GM23338 (cell line): ENCODE results near the gene ZCCHC8. TPM values are rescaled to one million over a fixed set of nuclear protein-coding genes. Genes with fewer than 3 reads are reported as not detected.

Source experiments
- ATAC-seq: fragments of 200-7000 bp; cut with Tn5 transposase; 3 replicates; pipeline ENCODE4 v1.9.1; 2020
- DNase-seq: peaks from one replicate; pipeline ENCODE4 v3.0.0-alpha.2; 2015; ENCODE audit warnings: low spot score
- H2AFZ ChIP-seq: fragments of 200-600 bp; sonication (generic); 2 replicates; pipeline ENCODE4 v1.8.0; 2016; ENCODE audit warnings: antibody characterized with exemption, mild to moderate bottlenecking, moderate library complexity
- H3F3A ChIP-seq: fragments of 200-600 bp; sonication (generic); replicated peaks from 2 replicates; pipeline ENCODE4 v1.8.0; 2017; ENCODE audit warnings: antibody characterized with exemption, mixed run types, low read depth
- H3K27ac ChIP-seq: fragments of 200-600 bp; sonication (generic); 2 replicates; pipeline ENCODE4 v1.6.1; 2016; ENCODE audit warnings: low read depth
- H3K27me3 ChIP-seq: fragments of 200-600 bp; sonication (generic); 2 replicates; pipeline ENCODE4 v1.8.0; 2016; ENCODE audit warnings: mild to moderate bottlenecking, mixed run types, moderate library complexity; ENCODE audit not compliant: insufficient read depth
- H3K36me3 ChIP-seq: fragments of 200-600 bp; sonication (generic); 2 replicates; pipeline ENCODE4 v1.8.0; 2016; ENCODE audit warnings: mild to moderate bottlenecking; ENCODE audit not compliant: insufficient read depth
- H3K4me1 ChIP-seq: fragments of 200-600 bp; sonication (generic); 2 replicates; pipeline ENCODE4 v1.8.0; 2016; ENCODE audit warnings: mild to moderate bottlenecking, moderate library complexity; ENCODE audit not compliant: insufficient read depth
- H3K4me2 ChIP-seq: fragments of 200-600 bp; sonication (generic); 2 replicates; pipeline ENCODE4 v1.7.1; 2017; ENCODE audit warnings: mixed run types
- H3K4me3 ChIP-seq: fragments of 200-600 bp; sonication (generic); 2 replicates; pipeline ENCODE4 v1.6.1; 2016; ENCODE audit warnings: mixed run types
- H3K79me2 ChIP-seq: fragments of 200-600 bp; sonication (generic); replicated peaks from 2 replicates; pipeline ENCODE4 v1.8.0; 2017; ENCODE audit warnings: mild to moderate bottlenecking; ENCODE audit not compliant: insufficient read depth
- H3K9me2 ChIP-seq: fragments of 200-600 bp; sonication (generic); 2 replicates; pipeline ENCODE4 v1.8.0; 2017; ENCODE audit not compliant: insufficient read depth
- H4K20me1 ChIP-seq: fragments of 200-600 bp; sonication (generic); replicated peaks from 2 replicates; pipeline ENCODE4 v1.8.0; 2017; ENCODE audit warnings: mild to moderate bottlenecking; ENCODE audit not compliant: insufficient read depth
- H3K27ac Mint-ChIP-seq: 2 replicates; pipeline ENCODE4 v1.8.0; 2020; ENCODE audit warnings: inconsistent platforms, mild to moderate bottlenecking, moderate library complexity, mixed read lengths
- H3K27me3 Mint-ChIP-seq: 3 replicates; pipeline ENCODE4 v1.8.0; 2022; ENCODE audit warnings: low read depth, mild to moderate bottlenecking, moderate library complexity, mixed read lengths, inconsistent platforms; ENCODE audit not compliant: insufficient read depth, poor library complexity
- H3K36me3 Mint-ChIP-seq: 3 replicates; pipeline ENCODE4 v1.8.0; 2021; ENCODE audit warnings: low read depth, mild to moderate bottlenecking, inconsistent platforms, moderate library complexity, mixed read lengths
- H3K4me1 Mint-ChIP-seq: 3 replicates; pipeline ENCODE4 v1.8.0; 2020; ENCODE audit warnings: mild to moderate bottlenecking, inconsistent platforms, mixed read lengths
- H3K4me3 Mint-ChIP-seq: 3 replicates; pipeline ENCODE4 v1.8.0; 2021; ENCODE audit warnings: moderate library complexity, mild to moderate bottlenecking, inconsistent platforms, mixed read lengths
- H3K9me3 Mint-ChIP-seq: 3 replicates; pipeline ENCODE4 v1.8.0; 2020; ENCODE audit warnings: moderate library complexity, mild to moderate bottlenecking, inconsistent platforms, mixed read lengths
- CREB1 ChIP-seq: fragments of 250-450 bp; sonication (Bioruptor Pico); IDR thresholded peaks from 2 replicates; pipeline ENCODE4 v1.5.0; 2020; ENCODE audit warnings: low read depth, mild to moderate bottlenecking, moderate library complexity
- EZH2 ChIP-seq: fragments of 200-600 bp; sonication (generic); IDR thresholded peaks from one replicate; pipeline ENCODE4 v1.8.0; 2017; ENCODE audit warnings: antibody characterized with exemption, mild to moderate bottlenecking, low read depth; ENCODE audit not compliant: unreplicated experiment
- EZH2phosphoT487 ChIP-seq: fragments of 200-600 bp; sonication (generic); IDR thresholded peaks from one replicate; pipeline ENCODE4 v1.8.1; 2018; ENCODE audit warnings: antibody characterized with exemption; ENCODE audit not compliant: unreplicated experiment
- JUNB ChIP-seq: IDR thresholded peaks from one replicate; pipeline ENCODE4 v1.6.1; 2016; ENCODE audit warnings: antibody characterized with exemption; ENCODE audit not compliant: unreplicated experiment
- NANOG ChIP-seq: IDR thresholded peaks from 2 replicates; pipeline ENCODE4 v1.6.1; 2016; ENCODE audit warnings: antibody characterized with exemption, borderline replicate concordance
- POLR2AphosphoS5 ChIP-seq: IDR thresholded peaks from 2 replicates; pipeline ENCODE4 v1.6.1; 2016; ENCODE audit warnings: antibody characterized with exemption, low read depth
- STAT1 ChIP-seq: IDR thresholded peaks from one replicate; pipeline ENCODE4 v1.6.1; 2016; ENCODE audit warnings: antibody characterized with exemption; ENCODE audit not compliant: unreplicated experiment
- ZNF114 ChIP-seq: fragments of 250-450 bp; sonication (Bioruptor Pico); IDR thresholded peaks from 2 replicates; pipeline ENCODE4 v1.5.0; 2020; ENCODE audit warnings: mild to moderate bottlenecking, moderate library complexity
- ZNF331 ChIP-seq: fragments of 250-450 bp; sonication (Bioruptor Pico); IDR thresholded peaks from 2 replicates; pipeline ENCODE4 v1.5.0; 2020; ENCODE audit warnings: low read depth, mild to moderate bottlenecking, moderate library complexity
- polyA plus RNA-seq: library from polyadenylated mRNA; unstranded; fragments of >200 nt; fragmentation: Nextera tagmentation; extraction: Ambion mirVana; gene quantifications from 2 replicates; pipeline ENCODE4 v1.2.1, GENCODE V29; 2016
- total RNA-seq: library from RNA; depleted of rRNA; stranded (reverse); fragments of >200 nt; shearing (Covaris generic); gene quantifications from 2 replicates; pipeline ENCODE4 v1.2.3, GENCODE V29; 2014
- TF ChIP-seq, protein P1 (sequence below): IDR thresholded peaks from one replicate; pipeline ENCODE4 v1.6.1; 2018; ENCODE audit warnings: antibody characterized with exemption; ENCODE audit not compliant: unreplicated experiment
- TF ChIP-seq, protein P2 (sequence below): IDR thresholded peaks from 2 replicates; pipeline ENCODE4 v1.6.1; 2016; ENCODE audit warnings: antibody characterized with exemption
- TF ChIP-seq, protein P3 (sequence below): fragments of 250-450 bp; sonication (Bioruptor Pico); IDR thresholded peaks from 2 replicates; pipeline ENCODE4 v1.5.0; 2020; ENCODE audit warnings: mild to moderate bottlenecking, moderate library complexity
- TF ChIP-seq, protein P4 (sequence below), 2 experiments: fragments of 200-600 bp in 1 of 2; sonication (generic) in 1 of 2; conservative IDR thresholded peaks; 2 replicates each; pipeline versions ENCODE4 v1.5.1 to v1.6.1; 2016 to 2017; ENCODE audit warnings: antibody characterized with exemption in 2 of 2, low read depth in 2 of 2, mild to moderate bottlenecking in 2 of 2, moderate library complexity in 1 of 2

Gene ZCCHC8
- total and polyA plus RNA-seq, 2 experiments from 2014 or later, result 23.9 to 39.0 TPM

DNA sequence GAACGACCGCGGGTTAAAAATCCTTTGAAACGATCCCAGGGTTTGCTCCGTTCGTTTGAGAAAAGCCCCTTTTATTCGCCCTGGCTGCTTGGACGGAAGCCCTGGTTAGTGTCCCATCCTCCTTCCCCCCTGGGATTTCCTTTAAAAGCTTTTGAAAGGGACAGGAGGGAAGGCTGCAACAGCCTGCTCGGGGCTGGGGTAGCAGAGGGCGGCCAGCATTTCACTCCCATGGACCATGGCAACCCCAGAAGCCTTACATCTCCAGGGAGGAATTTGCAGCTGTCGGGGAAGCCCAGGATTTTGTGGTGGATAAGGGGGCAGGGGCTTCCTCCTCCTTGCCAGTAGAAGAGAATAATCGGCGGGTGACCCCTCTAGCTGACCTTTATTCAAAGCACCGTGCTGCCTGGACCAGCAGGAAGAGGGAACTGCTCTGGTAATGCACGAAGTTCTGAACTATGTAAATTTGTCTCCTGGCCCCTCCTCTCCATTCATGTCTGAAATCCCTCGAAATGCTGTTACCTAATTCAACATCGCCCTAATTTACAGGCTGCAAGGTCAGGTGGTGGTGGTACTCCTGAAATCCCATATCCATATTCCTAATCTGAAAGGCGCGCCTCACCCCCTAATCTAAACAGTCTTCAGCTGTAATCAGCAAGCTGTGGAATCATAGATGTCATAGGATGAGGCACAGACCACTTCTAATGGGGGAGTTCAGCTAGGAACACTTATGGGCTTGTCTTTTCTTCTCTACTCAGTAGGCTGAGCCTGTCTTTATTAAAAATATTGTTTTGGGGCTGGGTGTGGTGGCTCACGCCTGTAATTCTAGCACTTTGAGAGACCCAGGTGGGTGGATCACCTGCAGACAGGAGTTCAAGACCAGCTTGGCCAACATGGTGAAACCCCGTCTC lies 77.2 kb downstream of the ZCCHC8 start:
- Histone ChIP-seq H3K27ac (peak overlapping the region; percentile 76), H3F3A (peaks cover 17% of the 10 kb centered on the region), H2AFZ (peak overlapping the region; percentile 99), H3K4me2 (peak overlapping the region; percentile 99), H3K4me3 (peak overlapping the region; percentile 93), H3K79me2 (peaks cover 19% of the 10 kb centered on the region; the same call in 1 of the 2 replicates), H3K9me2 (no peaks in the 10 kb centered on the region), H4K20me1 (no peaks in the 10 kb centered on the region; the same call in 1 of the 2 replicates), H3K27me3 (peaks cover 17% of the 10 kb centered on the region; the same call in 1 of the 2 replicates), H3K4me1 (peaks cover 14% of the 10 kb centered on the region), H3K36me3 (no peaks in the 10 kb centered on the region)
- TF ChIP-seq EZH2 (peak; percentile 6), NANOG (no peak), ZNF114 (CRISPR knock-in tag) (no peak), CREB1 (CRISPR knock-in tag) (no peak), POLR2AphosphoS5 (peak; percentile 36; the same call in 1 of the 2 replicates), EZH2phosphoT487 (no peak), ZNF331 (CRISPR knock-in tag) (no peak), STAT1 (no peak), JUNB (no peak)
- TF ChIP-seq, protein P1, sequence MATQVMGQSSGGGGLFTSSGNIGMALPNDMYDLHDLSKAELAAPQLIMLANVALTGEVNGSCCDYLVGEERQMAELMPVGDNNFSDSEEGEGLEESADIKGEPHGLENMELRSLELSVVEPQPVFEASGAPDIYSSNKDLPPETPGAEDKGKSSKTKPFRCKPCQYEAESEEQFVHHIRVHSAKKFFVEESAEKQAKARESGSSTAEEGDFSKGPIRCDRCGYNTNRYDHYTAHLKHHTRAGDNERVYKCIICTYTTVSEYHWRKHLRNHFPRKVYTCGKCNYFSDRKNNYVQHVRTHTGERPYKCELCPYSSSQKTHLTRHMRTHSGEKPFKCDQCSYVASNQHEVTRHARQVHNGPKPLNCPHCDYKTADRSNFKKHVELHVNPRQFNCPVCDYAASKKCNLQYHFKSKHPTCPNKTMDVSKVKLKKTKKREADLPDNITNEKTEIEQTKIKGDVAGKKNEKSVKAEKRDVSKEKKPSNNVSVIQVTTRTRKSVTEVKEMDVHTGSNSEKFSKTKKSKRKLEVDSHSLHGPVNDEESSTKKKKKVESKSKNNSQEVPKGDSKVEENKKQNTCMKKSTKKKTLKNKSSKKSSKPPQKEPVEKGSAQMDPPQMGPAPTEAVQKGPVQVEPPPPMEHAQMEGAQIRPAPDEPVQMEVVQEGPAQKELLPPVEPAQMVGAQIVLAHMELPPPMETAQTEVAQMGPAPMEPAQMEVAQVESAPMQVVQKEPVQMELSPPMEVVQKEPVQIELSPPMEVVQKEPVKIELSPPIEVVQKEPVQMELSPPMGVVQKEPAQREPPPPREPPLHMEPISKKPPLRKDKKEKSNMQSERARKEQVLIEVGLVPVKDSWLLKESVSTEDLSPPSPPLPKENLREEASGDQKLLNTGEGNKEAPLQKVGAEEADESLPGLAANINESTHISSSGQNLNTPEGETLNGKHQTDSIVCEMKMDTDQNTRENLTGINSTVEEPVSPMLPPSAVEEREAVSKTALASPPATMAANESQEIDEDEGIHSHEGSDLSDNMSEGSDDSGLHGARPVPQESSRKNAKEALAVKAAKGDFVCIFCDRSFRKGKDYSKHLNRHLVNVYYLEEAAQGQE, result no peak
- TF ChIP-seq, protein P2, sequence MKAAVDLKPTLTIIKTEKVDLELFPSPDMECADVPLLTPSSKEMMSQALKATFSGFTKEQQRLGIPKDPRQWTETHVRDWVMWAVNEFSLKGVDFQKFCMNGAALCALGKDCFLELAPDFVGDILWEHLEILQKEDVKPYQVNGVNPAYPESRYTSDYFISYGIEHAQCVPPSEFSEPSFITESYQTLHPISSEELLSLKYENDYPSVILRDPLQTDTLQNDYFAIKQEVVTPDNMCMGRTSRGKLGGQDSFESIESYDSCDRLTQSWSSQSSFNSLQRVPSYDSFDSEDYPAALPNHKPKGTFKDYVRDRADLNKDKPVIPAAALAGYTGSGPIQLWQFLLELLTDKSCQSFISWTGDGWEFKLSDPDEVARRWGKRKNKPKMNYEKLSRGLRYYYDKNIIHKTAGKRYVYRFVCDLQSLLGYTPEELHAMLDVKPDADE, result no peak
- TF ChIP-seq, protein P3, sequence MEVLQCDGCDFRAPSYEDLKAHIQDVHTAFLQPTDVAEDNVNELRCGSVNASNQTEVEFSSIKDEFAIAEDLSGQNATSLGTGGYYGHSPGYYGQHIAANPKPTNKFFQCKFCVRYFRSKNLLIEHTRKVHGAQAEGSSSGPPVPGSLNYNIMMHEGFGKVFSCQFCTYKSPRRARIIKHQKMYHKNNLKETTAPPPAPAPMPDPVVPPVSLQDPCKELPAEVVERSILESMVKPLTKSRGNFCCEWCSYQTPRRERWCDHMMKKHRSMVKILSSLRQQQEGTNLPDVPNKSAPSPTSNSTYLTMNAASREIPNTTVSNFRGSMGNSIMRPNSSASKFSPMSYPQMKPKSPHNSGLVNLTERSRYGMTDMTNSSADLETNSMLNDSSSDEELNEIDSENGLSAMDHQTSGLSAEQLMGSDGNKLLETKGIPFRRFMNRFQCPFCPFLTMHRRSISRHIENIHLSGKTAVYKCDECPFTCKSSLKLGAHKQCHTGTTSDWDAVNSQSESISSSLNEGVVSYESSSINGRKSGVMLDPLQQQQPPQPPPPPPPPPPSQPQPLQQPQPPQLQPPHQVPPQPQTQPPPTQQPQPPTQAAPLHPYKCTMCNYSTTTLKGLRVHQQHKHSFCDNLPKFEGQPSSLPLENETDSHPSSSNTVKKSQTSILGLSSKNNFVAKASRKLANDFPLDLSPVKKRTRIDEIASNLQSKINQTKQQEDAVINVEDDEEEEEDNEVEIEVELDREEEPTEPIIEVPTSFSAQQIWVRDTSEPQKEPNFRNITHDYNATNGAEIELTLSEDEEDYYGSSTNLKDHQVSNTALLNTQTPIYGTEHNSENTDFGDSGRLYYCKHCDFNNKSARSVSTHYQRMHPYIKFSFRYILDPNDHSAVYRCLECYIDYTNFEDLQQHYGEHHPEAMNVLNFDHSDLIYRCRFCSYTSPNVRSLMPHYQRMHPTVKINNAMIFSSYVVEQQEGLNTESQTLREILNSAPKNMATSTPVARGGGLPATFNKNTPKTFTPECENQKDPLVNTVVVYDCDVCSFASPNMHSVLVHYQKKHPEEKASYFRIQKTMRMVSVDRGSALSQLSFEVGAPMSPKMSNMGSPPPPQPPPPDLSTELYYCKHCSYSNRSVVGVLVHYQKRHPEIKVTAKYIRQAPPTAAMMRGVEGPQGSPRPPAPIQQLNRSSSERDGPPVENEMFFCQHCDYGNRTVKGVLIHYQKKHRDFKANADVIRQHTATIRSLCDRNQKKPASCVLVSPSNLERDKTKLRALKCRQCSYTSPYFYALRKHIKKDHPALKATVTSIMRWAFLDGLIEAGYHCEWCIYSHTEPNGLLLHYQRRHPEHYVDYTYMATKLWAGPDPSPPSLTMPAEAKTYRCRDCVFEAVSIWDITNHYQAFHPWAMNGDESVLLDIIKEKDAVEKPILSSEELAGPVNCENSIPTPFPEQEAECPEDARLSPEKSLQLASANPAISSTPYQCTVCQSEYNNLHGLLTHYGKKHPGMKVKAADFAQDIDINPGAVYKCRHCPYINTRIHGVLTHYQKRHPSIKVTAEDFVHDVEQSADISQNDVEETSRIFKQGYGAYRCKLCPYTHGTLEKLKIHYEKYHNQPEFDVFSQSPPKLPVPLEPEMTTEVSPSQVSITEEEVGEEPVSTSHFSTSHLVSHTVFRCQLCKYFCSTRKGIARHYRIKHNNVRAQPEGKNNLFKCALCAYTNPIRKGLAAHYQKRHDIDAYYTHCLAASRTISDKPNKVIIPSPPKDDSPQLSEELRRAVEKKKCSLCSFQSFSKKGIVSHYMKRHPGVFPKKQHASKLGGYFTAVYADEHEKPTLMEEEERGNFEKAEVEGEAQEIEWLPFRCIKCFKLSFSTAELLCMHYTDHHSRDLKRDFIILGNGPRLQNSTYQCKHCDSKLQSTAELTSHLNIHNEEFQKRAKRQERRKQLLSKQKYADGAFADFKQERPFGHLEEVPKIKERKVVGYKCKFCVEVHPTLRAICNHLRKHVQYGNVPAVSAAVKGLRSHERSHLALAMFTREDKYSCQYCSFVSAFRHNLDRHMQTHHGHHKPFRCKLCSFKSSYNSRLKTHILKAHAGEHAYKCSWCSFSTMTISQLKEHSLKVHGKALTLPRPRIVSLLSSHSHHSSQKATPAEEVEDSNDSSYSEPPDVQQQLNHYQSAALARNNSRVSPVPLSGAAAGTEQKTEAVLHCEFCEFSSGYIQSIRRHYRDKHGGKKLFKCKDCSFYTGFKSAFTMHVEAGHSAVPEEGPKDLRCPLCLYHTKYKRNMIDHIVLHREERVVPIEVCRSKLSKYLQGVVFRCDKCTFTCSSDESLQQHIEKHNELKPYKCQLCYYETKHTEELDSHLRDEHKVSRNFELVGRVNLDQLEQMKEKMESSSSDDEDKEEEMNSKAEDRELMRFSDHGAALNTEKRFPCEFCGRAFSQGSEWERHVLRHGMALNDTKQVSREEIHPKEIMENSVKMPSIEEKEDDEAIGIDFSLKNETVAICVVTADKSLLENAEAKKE (CRISPR knock-in tag), result no peak
- TF ChIP-seq, protein P4, sequence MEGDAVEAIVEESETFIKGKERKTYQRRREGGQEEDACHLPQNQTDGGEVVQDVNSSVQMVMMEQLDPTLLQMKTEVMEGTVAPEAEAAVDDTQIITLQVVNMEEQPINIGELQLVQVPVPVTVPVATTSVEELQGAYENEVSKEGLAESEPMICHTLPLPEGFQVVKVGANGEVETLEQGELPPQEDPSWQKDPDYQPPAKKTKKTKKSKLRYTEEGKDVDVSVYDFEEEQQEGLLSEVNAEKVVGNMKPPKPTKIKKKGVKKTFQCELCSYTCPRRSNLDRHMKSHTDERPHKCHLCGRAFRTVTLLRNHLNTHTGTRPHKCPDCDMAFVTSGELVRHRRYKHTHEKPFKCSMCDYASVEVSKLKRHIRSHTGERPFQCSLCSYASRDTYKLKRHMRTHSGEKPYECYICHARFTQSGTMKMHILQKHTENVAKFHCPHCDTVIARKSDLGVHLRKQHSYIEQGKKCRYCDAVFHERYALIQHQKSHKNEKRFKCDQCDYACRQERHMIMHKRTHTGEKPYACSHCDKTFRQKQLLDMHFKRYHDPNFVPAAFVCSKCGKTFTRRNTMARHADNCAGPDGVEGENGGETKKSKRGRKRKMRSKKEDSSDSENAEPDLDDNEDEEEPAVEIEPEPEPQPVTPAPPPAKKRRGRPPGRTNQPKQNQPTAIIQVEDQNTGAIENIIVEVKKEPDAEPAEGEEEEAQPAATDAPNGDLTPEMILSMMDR (conservative IDR thresholded peaks at IDR 0.05; ENCODE audit: low read depth in 2 of 2), result no peak
- Mint-ChIP-seq H3K4me3 (peak overlapping the region; percentile 88), H3K36me3 (no peaks in the 10 kb centered on the region; the same call in 2 of the 3 replicates), H3K27me3 (peaks cover 11% of the 10 kb centered on the region), H3K27ac (peak overlapping the region; percentile 96), H3K4me1 (peaks cover 17% of the 10 kb centered on the region), H3K9me3 (no peaks in the 10 kb centered on the region)
- ATAC-seq (peak; percentile 55), DNase-seq (peak; percentile 69)
